ENCODE measurements around the gene RPS6KA1. TPM values are rescaled to one million over a fixed set of nuclear protein-coding genes. Genes with fewer than 3 reads are reported as not detected.

Gene RPS6KA1
- total RNA-seq, 2 donors from 2014 or later = 41.3 TPM

GRCh38 chr1:26555550-26555981 is 26.0 kb downstream of the RPS6KA1 start:
- TF ChIP-seq CTCF (conservative IDR thresholded peaks at IDR 0.05) = no peak
- Histone ChIP-seq H3K4me3 (ENCODE audit: low read length) (no peak overlapping the region), H3K27me3 (ENCODE audit: control insufficient read depth, insufficient read depth, low read length, poor library complexity, severe bottlenecking) (no peaks in the 10 kb centered on the region), H3K27ac (ENCODE audit: low read depth, low read length) (peak overlapping the region; percentile 47), H3K4me1 (ENCODE audit: control insufficient read depth, insufficient read depth, low read length) (no peaks in the 10 kb centered on the region), H3K9me3 (ENCODE audit: control insufficient read depth, low read length) (no peaks in the 10 kb centered on the region), H3K9ac (ENCODE audit: extremely low read depth, low read length, poor library complexity, severe bottlenecking) (no peak overlapping the region), H3K36me3 (ENCODE audit: control insufficient read depth, insufficient read depth, low read length) (peaks cover 24% of the 10 kb centered on the region)
- Mint-ChIP-seq H3K4me3 (no peak overlapping the region), H3K36me3 (ENCODE audit: low read depth) (peaks cover 43% of the 10 kb centered on the region), H3K27me3 (ENCODE audit: insufficient read depth) (no peaks in the 10 kb centered on the region), H3K4me1 (no peaks in the 10 kb centered on the region), H3K9me3 (no peaks in the 10 kb centered on the region), H3K27ac (no peak overlapping the region)
- DNase-seq = no peak
- 80 to 91% methylated on average over 3 to 11 of the region's 11 CpGs for WGBS, 2 experiments (ENCODE audit: insufficient coverage in 1 of 2, insufficient read length in 1 of 2)

GRCh38 chr1:26556111-26556510 is 26.6 kb downstream of the RPS6KA1 start:
- Mint-ChIP-seq H3K27me3 (ENCODE audit: insufficient read depth) (no peaks in the 10 kb centered on the region), H3K36me3 (ENCODE audit: low read depth) (peaks cover 46% of the 10 kb centered on the region), H3K9me3 (no peaks in the 10 kb centered on the region), H3K4me3 (no peak overlapping the region), H3K4me1 (no peaks in the 10 kb centered on the region), H3K27ac (no peak overlapping the region)
- Histone ChIP-seq H3K27me3 (ENCODE audit: control insufficient read depth, insufficient read depth, low read length, poor library complexity, severe bottlenecking) (no peaks in the 10 kb centered on the region), H3K4me3 (ENCODE audit: low read length) (no peak overlapping the region), H3K4me1 (ENCODE audit: control insufficient read depth, insufficient read depth, low read length) (no peaks in the 10 kb centered on the region), H3K36me3 (ENCODE audit: control insufficient read depth, insufficient read depth, low read length) (peaks cover 30% of the 10 kb centered on the region), H3K9me3 (ENCODE audit: control insufficient read depth, low read length) (no peaks in the 10 kb centered on the region), H3K9ac (ENCODE audit: extremely low read depth, low read length, poor library complexity, severe bottlenecking) (no peak overlapping the region), H3K27ac (ENCODE audit: low read depth, low read length) (peak overlapping the region; percentile 47)
- TF ChIP-seq CTCF (conservative IDR thresholded peaks at IDR 0.05) = no peak
- DNase-seq = no peak
- 73 to 80% methylated on average over 1 to 2 of the region's 2 CpGs for WGBS, 2 experiments (ENCODE audit: insufficient coverage in 1 of 2, insufficient read length in 1 of 2)

GRCh38 chr1:26557008-26557407 is 27.4 kb downstream of the RPS6KA1 start:
- H3K27me3 ChIP-seq (ENCODE audit: control insufficient read depth, insufficient read depth, low read length, poor library complexity, severe bottlenecking) = no peaks in the 10 kb centered on the region
- no peak for DNase-seq
- H3K4me1 ChIP-seq (ENCODE audit: control insufficient read depth, insufficient read depth, low read length) = no peaks in the 10 kb centered on the region
- 92 to 100% methylated on average over 4 to 14 of the region's 14 CpGs for WGBS, 2 experiments (ENCODE audit: insufficient coverage in 1 of 2, insufficient read length in 1 of 2)
- peaks cover 49% of the 10 kb centered on the region for H3K36me3 Mint-ChIP-seq (ENCODE audit: low read depth)
- no peaks in the 10 kb centered on the region for H3K27me3 Mint-ChIP-seq (ENCODE audit: insufficient read depth)
- no peak overlapping the region for H3K4me3 Mint-ChIP-seq
- H3K27ac Mint-ChIP-seq = no peak overlapping the region
- no peak overlapping the region for H3K9ac ChIP-seq (ENCODE audit: extremely low read depth, low read length, poor library complexity, severe bottlenecking)
- H3K9me3 ChIP-seq (ENCODE audit: control insufficient read depth, low read length) = no peaks in the 10 kb centered on the region
- H3K9me3 Mint-ChIP-seq = no peaks in the 10 kb centered on the region
- H3K4me3 ChIP-seq (ENCODE audit: low read length) = no peak overlapping the region
- H3K4me1 Mint-ChIP-seq = no peaks in the 10 kb centered on the region
- no peak for TF ChIP-seq CTCF (conservative IDR thresholded peaks at IDR 0.05)
- no peak overlapping the region for H3K27ac ChIP-seq (ENCODE audit: low read depth, low read length)
- H3K36me3 ChIP-seq (ENCODE audit: control insufficient read depth, insufficient read depth, low read length) = peaks cover 36% of the 10 kb centered on the region

All from endodermal cell (in vitro differentiated cells).